G401.6 (cell line): ENCODE results near the gene EDC4.

ENCODE experiments used
- FAIRE-seq: peaks from 2 replicates; lab custom pipeline; 2012; peaks lifted over from hg19 to GRCh38; lab: Jason Lieb, UNC

EDC4 gene

DNA sequence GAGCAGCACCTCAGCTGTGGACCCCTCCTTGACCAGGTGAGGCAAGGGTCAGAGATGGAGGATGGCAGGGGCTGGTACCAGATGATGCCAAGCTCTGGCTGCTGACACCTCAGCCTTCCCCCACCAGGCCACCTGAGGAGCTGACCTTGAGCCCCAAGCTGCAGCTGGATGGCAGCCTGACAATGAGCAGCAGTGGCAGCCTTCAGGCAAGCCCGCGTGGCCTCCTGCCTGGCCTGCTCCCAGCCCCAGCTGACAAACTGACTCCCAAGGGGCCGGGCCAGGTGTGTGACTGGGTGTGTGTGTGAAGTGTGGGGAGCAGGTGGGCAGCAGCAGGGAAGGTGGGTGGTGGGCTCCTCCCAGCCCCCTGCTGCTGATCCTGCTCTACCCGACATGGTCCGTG, 7.1 kb downstream of the EDC4 start:
- no peak for FAIRE-seq

DNA sequence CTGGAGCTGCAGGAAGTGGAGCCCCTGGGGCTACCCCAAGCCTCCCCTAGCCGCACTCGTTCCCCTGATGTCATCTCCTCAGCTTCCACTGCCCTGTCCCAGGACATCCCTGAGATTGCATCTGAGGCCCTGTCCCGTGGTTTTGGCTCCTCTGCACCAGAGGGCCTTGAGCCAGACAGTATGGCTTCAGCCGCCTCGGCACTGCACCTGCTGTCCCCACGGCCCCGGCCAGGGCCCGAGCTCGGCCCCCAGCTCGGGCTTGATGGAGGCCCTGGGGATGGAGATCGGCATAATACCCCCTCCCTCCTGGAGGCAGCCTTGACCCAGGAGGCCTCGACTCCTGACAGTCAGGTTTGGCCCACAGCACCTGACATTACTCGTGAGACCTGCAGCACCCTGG, 7.7 kb downstream of the EDC4 start:
- no peak for FAIRE-seq

DNA sequence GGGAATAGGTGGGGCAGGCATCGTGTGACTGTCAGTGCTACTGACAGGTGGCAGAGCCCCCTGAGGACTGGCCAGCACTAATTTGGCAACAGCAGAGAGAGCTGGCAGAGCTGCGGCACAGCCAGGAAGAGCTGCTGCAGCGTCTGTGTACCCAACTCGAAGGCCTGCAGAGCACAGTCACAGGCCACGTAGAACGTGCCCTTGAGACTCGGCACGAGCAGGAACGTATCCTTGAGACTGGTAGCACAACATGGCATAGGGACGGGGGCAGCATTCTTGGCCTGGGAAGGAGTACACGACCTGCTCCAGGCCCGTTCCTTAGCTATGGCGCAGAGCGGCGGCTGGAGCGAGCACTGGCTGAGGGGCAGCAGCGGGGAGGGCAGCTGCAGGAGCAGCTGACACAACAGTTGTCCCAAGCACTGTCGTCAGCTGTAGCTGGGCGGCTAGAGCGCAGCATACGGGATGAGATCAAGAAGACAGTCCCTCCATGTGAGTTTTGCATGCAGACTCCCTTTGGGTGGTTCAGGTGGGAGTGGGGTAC, 8.8 kb downstream of the EDC4 start:
- no peak for FAIRE-seq

DNA sequence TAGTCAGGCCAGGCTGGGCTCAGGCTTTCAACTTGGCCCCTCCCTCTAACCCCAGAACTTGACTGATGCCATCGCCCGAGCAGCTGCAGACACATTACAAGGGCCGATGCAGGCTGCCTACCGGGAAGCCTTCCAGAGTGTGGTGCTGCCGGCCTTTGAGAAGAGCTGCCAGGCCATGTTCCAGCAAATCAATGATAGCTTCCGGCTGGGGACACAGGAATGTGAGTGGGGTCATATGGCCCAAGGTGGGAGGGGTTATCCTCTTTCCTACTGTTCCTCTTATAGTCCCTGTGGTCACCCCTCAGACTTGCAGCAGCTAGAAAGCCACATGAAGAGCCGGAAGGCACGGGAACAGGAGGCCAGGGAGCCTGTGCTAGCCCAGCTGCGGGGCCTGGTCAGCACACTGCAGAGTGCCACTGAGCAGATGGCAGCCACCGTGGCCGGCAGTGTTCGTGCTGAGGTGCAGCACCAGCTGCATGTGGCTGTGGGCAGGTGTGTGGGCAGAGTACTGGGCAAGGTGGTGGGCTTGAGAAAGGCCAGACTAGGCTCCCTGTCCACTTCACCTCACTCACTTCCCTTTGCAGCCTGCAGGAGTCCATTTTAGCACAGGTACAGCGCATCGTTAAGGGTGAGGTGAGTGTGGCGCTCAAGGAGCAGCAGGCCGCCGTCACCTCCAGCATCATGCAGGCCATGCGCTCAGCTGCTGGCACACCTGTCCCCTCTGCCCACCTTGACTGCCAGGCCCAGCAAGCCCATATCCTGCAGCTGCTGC, 9.7 kb downstream of the EDC4 start:
- no peak for FAIRE-seq

DNA sequence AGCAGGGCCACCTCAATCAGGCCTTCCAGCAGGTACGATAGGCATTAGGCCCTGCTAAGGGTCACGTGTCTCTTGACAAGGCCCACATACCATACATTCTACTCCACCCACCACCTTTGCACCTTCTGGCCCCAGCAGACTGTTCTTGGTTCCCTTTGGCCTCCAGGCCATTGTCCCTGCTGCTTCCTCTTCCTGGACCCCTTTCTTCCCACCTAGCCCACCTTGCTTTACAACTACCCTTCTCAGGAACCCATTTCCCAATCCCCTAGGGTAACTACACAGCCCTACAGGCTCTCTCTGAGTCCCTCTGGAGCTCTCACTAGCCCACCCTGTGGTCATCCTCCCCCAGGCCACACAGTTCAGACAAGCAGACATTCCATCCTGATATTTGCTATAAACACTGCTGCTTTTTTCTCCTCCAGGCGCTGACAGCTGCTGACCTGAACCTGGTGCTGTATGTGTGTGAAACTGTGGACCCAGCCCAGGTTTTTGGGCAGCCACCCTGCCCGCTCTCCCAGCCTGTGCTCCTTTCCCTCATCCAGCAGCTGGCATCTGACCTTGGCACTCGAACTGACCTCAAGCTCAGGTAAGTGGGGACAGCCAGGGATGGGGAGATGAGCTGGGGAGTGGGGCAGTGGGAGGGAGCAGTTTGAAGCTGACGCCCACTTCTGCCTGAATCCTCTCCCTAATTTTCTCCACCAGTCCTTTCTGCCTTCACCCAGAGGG, 10.5 kb downstream of the EDC4 start:
- no peak for FAIRE-seq

DNA sequence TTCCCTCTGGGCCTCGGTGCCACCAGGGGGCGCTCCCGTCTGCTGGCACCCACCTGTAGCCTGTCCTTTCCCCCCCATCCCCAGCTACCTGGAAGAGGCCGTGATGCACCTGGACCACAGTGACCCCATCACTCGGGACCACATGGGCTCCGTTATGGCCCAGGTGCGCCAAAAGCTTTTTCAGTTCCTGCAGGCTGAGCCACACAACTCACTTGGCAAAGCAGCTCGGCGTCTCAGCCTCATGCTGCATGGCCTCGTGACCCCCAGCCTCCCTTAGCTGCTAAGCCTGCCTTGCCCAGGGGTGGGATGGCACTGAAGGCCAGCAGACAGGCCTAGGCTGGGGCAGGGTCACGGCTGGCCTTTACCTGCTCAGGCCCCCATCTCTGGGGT, 11.0 kb downstream of the EDC4 start:
- no peak for FAIRE-seq

DNA sequence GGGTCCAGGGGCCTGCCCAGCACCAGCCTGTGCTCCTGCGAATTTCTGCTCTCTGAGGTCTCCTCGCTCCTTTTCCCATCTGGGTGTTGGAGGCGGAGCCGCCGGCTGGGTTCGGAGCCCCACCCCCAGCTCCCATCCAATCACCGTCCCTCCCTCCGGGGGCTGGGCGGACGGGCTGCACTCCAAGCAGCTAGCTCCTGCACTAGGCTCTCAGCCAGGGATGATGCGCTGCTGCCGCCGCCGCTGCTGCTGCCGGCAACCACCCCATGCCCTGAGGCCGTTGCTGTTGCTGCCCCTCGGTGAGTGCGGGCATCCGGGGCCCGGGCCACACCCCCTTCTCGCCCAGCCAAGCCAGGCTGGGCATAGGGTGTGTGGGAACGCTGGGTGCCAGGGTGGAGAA, 11.8 kb downstream of the EDC4 start, which contains the start of gene NRN1L:
NRN1L (plus strand) TSS at position 202 of the 400 bp plus-strand sequence; CDS start at position 221, 19 bp downstream.
- peak; percentile 73 for FAIRE-seq

DNA sequence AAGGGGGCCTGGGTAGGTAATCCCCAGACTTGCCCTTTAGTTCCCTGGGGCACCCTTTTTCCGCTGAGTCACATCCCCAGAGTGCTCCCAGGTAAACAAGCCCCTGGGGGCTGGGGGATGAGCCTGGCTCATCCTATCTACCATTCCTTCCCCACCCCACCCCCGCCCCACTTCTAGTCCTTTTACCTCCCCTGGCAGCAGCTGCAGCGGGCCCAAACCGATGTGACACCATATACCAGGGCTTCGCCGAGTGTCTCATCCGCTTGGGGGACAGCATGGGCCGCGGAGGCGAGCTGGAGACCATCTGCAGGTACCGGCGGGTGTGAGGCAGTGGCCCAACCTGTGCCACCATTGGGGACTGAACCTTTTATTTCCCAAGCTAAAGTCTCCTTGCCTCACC, 12.7 kb downstream of the EDC4 start:
- no peak for FAIRE-seq

DNA sequence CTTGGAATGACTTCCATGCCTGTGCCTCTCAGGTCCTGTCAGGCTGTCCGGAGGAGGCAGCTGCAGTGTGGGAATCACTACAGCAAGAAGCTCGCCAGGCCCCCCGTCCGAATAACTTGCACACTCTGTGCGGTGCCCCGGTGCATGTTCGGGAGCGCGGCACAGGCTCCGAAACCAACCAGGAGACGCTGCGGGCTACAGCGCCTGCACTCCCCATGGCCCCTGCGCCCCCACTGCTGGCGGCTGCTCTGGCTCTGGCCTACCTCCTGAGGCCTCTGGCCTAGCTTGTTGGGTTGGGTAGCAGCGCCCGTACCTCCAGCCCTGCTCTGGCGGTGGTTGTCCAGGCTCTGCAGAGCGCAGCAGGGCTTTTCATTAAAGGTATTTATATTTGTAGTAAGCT, 13.1 kb downstream of the EDC4 start:
- no peak for FAIRE-seq

DNA sequence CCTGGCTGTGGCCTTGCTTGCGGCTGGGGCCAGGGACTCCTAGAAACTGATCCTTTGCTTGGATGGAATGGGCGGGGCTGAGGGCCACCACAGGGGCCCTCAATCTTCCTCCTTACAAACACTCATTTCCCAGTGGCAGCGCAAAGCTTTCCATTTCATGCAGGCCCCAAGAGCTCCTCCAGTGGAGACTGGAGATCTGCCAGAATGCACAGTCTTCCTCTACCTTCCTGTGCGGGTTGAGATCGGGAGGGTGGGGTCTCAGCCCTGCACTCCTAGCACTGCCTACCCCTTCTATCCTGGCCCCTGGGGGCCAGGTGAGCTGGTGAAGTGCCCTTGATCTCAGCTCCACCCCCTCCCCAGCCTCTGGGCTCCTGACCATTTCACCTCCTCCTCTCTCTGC, 13.5 kb downstream of the EDC4 start:
- no peak for FAIRE-seq

DNA sequence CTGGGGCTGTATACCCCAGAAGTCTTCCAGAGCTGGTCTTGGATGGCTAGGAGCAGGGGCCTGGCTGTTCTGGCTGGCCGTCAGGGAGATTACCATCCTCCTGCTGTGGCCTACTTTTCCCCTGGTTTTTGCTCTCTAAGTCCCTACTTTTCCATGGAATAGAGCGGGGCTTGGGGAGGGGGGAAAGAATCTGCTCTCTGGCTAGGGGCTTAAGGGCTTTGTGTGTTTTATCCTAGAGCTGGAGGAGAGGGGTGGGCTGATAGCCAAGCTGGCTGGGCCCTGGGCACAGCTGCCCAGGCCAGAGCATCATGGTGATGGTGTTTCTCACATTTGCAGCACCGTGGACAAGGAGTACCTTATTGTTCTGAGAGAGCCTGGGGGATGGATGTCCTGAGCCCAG, 15.5 kb downstream of the EDC4 start:
- no peak for FAIRE-seq

DNA sequence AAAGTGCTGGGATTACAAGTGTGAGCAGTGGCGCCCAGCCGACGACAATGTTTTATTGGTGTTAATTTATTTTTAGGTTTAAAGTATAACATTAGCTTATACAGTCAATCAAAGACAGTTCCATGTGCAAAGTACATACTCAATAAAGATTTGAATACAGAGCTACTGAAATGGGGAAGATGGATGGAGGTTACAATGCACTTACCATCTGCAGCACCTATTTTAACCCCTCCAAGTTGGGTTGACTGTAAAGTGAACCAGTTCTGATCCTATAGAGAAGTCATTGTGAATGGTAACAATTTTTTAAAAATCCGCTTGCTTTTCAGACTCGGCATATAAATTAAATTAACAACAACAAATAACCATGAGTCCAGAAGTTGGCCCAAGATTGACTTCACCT, 19.5 kb downstream of the EDC4 start:
- no peak for FAIRE-seq

DNA sequence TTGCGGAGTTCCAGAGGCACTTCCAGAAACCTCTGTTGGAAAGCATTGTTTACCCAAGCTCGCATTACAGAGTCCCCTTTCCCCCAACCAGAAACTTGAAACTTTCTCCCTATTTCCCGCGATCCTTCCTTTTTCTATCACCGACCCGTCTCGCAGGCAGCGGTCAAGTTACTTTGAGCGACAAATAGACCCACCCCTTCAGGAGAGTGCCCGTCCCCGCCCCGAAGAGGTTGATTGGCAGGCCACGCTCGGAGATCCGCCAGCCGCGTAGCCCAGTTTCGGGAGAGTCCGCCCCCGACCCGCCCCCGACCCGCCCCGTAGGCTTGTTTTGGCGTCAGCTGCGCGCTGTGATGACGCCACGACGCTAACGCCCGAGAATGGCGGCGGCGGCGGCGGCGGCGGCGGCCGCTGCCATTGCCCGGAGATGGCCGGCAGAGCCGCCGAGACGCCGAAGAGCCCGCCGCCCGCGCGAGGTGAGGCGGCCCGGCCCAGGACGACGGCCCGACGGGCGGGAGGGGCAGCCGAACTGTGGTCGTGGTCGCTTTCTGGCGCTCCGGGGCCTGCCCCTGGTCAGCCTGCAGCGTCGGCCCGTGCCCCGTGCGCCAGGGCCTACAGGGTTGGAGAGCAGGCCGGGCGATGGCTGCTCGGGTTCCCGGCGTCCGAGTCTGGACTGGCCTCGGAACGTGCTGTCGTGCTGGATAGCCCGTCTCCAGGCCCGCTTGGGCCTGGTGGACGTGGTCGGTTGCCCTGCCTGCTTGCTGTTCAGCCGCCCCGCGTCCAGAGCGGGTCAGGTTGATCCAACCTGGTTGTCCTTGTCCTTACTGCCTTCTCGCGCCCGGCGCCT, 20.3 kb downstream of the EDC4 start, which contains the start of gene PSKH1:
PSKH1 (plus strand) TSS at position 356 of the 844 bp plus-strand sequence. CDS start 15,496 bp downstream, outside the sequence.
- peak; percentile 80 for FAIRE-seq

DNA sequence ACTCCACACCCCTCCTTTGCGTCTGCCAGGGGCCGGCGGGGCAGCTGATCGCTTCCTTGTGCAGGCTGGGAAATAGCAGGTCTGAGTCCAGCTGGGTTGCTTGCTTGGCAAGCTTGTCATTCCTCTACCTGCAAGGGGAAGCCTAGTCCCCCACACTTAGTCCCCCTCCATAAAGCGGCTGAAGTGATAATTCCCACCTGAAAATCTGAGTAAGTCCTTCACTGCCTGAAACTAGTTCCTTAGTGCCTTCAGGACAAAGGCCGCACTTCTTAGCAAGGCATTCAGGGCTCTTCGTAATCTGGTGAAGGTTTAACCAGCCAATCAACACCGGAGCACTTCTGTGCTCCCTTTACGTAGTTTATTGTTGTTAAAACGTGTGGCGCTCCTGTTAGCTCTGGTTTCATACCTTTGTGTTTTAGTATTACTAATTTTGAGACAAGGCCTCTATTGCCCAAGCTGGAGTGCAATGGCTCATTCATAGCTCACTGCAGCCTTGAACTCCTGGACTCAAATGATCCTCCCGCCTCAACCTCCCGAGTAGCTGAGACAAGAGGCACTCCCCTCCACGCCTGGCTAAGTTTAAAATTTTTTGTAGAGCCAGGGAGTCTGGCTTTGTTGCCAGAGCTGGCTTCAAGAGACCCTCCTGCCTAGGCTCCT, 21.0 kb downstream of the EDC4 start:
- no peak for FAIRE-seq

DNA sequence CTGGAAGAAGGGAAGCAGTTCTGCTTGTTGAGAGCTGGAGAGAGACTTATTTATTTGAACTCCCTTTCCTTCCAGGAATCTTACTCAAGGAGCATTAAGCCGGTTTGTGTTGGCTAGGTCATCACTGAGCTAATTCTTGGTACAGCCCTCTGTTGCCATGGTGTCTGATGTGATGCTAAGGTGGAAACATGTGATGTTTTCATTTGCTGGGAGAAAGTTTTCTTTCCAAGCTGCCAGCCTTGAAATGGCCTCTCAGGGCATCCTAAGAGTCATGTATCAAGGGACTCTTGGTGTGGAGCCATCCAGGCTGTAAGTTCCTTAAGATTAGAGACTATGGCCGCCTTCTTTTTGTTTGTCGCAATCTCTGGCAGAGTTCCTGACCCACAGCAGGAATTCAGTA, 24.4 kb downstream of the EDC4 start:
- FAIRE-seq = no peak

DNA sequence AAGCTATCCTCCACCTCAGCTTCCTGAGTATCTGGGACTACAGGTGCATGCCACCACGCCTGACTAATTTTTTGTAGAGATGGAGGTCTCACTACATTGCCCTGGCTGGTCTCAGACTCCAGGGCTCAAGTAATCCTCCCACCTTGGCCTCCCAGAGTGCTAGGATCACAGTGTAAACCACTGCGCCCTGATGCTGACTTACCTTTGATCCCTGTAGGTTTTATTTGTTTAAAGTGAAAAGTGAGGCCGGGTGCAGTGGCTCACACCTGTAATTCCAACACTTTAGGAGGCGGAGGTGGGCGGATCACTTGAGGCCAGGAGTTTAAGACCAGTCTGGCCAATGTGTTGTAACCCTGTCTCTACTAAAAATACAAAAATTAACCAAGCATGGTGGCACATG, 28.9 kb downstream of the EDC4 start:
- no peak for FAIRE-seq

DNA sequence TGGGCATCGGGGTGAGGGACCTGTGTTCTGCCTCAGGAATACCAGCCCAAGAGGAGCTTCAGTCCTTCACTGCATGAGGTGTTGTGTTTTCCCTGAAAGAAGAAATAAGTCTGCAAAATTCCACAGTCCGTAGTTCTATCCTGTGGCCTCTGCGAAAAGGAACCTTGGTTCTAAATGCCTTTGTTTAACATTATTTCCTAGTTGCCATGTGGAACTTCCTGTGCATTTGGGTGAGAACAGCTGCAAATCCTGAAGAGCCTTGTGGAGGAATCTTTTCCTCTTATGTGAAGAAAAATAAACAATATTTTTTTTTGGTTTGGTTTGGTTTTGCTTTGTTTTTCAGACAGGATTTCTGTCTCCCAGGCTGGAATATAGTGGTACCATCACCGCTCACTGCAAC, 30.0 kb downstream of the EDC4 start:
- no peak for FAIRE-seq

DNA sequence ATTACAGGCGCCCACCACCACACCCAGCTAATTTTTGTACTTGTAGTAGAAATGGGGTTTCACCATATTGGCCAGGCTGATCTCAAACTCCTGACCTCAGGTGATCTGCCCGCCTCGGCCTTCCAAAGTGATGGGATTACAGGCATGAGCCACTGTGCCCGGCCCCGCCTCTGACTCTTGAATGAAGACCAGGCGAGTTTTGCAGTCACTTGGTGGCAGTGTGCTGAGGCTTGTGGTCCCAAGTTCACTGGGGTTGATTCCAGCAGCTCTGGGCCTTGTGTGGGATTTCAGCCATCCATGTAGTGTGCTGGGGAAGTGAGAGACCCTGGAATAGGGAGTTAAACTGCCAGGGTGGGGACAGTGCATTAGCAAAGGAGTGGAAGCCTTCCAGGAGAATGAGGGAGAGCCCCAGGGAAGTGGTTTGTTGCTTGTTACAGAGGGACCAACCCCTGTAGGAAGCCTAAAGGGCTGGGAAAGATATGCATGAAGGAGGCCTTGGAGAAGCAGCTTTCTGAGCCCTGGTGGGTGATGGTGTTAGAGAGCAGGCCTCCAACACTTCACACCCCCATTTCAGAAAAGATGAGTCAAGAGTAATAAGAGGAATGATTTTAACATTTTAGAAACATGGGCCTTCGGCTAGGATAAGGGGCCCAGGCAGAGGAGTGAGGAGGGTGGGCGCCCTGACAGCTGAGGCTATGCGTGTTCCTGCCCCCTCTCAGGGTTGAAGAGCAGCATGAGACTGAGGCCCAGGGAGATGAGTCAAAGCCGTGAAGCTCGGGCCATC, 34.7 kb downstream of the EDC4 start:
- FAIRE-seq = no peak

DNA sequence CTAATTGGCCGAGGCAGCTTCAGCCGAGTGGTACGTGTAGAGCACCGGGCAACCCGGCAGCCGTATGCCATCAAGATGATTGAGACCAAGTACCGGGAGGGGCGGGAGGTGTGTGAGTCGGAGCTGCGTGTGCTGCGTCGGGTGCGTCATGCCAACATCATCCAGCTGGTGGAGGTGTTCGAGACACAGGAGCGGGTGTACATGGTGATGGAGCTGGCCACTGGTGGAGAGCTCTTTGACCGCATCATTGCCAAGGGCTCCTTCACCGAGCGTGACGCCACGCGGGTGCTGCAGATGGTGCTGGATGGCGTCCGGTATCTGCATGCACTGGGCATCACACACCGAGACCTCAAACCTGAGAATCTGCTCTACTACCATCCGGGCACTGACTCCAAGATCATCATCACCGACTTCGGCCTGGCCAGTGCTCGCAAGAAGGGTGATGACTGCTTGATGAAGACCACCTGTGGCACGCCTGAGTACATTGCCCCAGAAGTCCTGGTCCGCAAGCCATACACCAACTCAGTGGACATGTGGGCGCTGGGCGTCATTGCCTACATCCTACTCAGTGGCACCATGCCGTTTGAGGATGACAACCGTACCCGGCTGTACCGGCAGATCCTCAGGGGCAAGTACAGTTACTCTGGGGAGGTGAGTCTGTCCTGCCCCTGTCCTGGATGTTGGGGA, 36.3 kb downstream of the EDC4 start:
- no peak for FAIRE-seq

DNA sequence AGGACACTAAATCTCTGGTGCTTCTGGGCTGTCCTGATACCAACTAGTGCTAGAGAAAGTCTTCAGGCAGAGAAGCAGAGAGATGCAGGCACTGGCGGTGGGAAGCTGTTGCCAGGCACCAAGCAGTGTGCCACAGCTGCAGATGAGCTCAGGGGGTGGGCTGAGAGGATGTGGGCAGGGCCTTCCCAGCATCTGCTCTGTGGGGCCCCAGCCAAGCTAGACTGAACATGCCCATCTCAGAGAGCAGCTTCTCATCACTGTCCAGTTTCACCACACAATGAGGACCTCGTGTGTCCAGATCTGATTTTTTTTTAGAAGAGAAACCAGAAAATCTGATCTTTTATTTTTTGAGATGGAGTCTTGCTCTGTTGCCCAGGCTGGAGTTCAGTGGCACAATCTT, 37.3 kb downstream of the EDC4 start:
- no peak for FAIRE-seq
